ENCODE results near the gene ADAP1. TPM values are rescaled to one million over a fixed set of nuclear protein-coding genes. Genes with fewer than 3 reads are reported as not detected.

Gene ADAP1
- total and polyA plus RNA-seq, 2 of the 8 experiments (the other 6 are each of a cell fraction or from before 2014, with no cell fraction given) = 5.8 to 6.1 TPM

- H2BK20ac ChIP-seq (ENCODE audit: low read length) = no peak overlapping the region
- H4K8ac ChIP-seq (ENCODE audit: extremely low read depth, insufficient read depth, low read length) = no peak overlapping the region; the same call in 1 of the 2 replicates
- H3K4me1 ChIP-seq (replicated peaks in 1 of 4; ENCODE audit: control insufficient read depth in 3 of 4, insufficient read depth in 4 of 4, low read length in 3 of 4) = peaks cover 0 to 16% (median 3%) of the 10 kb centered on the region in 4 experiments; a peak in 5 of 7 replicates
- no peak overlapping the region for H3K27ac ChIP-seq (ENCODE audit: low read depth, low read length)
- H2AK5ac ChIP-seq (ENCODE audit: low read depth, low read length) = peak overlapping the region; percentile 90; the same call in 1 of the 2 replicates
- H3K56ac ChIP-seq (replicated peaks; ENCODE audit: insufficient read length, low read depth, low read length) = no peak overlapping the region
- CTCF ChIA-PET (ENCODE audit: partially characterized antibody) = interaction anchor here (0.6 to 1.5 kb wide), 6 partner anchors 9 to 568 kb away, joined by 3 to 7 read pairs (median 4); no protein-coding TSS in a partner anchor
- H2AFZ ChIP-seq (ENCODE audit: low read length) = no peak overlapping the region
- TF ChIP-seq POLR2A (IDR thresholded peaks at IDR 0.05; ENCODE audit: control extremely low read depth in 1 of 2, low read depth in 2 of 2, low read length in 2 of 2) (no peak), CBX8 (IDR thresholded peaks at IDR 0.05; ENCODE audit: borderline replicate concordance, low read depth, low read length) (no peak), RAD21 (IDR thresholded peaks at IDR 0.05 in 1 of 2, conservative IDR thresholded peaks at IDR 0.05 in 1 of 2; ENCODE audit: low read depth in 2 of 2, low read length in 2 of 2) (no peak), KDM5A (IDR thresholded peaks at IDR 0.05; ENCODE audit: low read length) (no peak)
- no peak overlapping the region for H3K4me2 ChIP-seq (ENCODE audit: insufficient read depth in 1 of 2, low read depth in 2 of 2, low read length in 2 of 2)
- no peaks in the 10 kb centered on the region; a peak in 1 of 8 replicates for H3K36me3 ChIP-seq (ENCODE audit: control insufficient read depth in 2 of 4, insufficient read depth in 4 of 4, low read length in 3 of 4)
- H3K79me1 ChIP-seq (ENCODE audit: low read depth, low read length) = no peaks in the 10 kb centered on the region
- peak overlapping the region; percentile 40; the same call in 1 of the 2 replicates for H2BK5ac ChIP-seq (ENCODE audit: low read depth, low read length)
- H2BK120ac ChIP-seq (replicated peaks; ENCODE audit: low read depth, low read length) = no peak overlapping the region
- H3K9ac ChIP-seq (replicated peaks in 1 of 4; ENCODE audit: extremely low read depth in 1 of 4, low read depth in 3 of 4, low read length in 3 of 4) = no peak overlapping the region
- no peak overlapping the region for H4K5ac ChIP-seq (ENCODE audit: insufficient read length, low read depth, low read length)
- no peak overlapping the region for H3K23ac ChIP-seq (ENCODE audit: insufficient read length)
- no peak overlapping the region for H3K4ac ChIP-seq (replicated peaks; ENCODE audit: insufficient read length, low read depth, low read length)
- H2BK15ac ChIP-seq (ENCODE audit: low read length) = 0 out of 2 replicates have a peak overlapping the region, but pooled peaks have one; percentile 46
- H2BK12ac ChIP-seq (ENCODE audit: low read depth, low read length) = 0 out of 2 replicates have a peak overlapping the region, but pooled peaks have one; percentile 17
- H3K9me3 ChIP-seq (ENCODE audit: insufficient read depth in 2 of 2, low read depth in 1 of 2, low read length in 1 of 2) = no peaks in the 10 kb centered on the region; a peak in 1 of 4 replicates
- H3K23me2 ChIP-seq (ENCODE audit: low read depth, low read length) = no peaks in the 10 kb centered on the region
- H4K91ac ChIP-seq (replicated peaks; ENCODE audit: insufficient read length, low read length) = peak overlapping the region; percentile 54
- POLR2A ChIA-PET (ENCODE audit: partially characterized antibody) = interaction anchor here (1.8 kb wide), 1 partner anchor 15 kb away, joined by 4 read pairs; no protein-coding TSS in a partner anchor
- H3K18ac ChIP-seq (ENCODE audit: extremely low read depth, low read length) = no peak overlapping the region
- no peak overlapping the region for H3K4me3 ChIP-seq (ENCODE audit: extremely low read depth in 1 of 4, insufficient read depth in 2 of 4, low read depth in 3 of 4, low read length in 4 of 4)
- H4K20me1 ChIP-seq (replicated peaks in 1 of 2; ENCODE audit: control insufficient read depth in 1 of 2, insufficient read depth in 2 of 2, low read length in 2 of 2) = peaks cover 3 to 5% of the 10 kb centered on the region in 2 experiments
- FAIRE-seq (no peak), DNase-seq (ENCODE audit: low read depth in 1 of 2, low spot score in 2 of 2) (no peak)
- WGBS, 2 experiments (ENCODE audit: extremely low coverage in 1 of 2, insufficient coverage in 1 of 2, insufficient read length in 1 of 2, insufficient replicate concordance in 2 of 2, low coverage in 1 of 2, low lambda C conversion rate in 2 of 2, missing lambda C conversion rate in 1 of 2) = 85% methylated on average over 31 of the region's 31 CpGs; no CpG with 5 or more reads in 1 of the 2 experiments
- no peak overlapping the region for H3K14ac ChIP-seq (ENCODE audit: insufficient read length)
- H3K27me3 ChIP-seq (replicated peaks in 1 of 4; ENCODE audit: control insufficient read depth in 3 of 4, extremely low read depth in 1 of 4, insufficient read depth in 3 of 4, low read length in 3 of 4) = peaks cover 0 to under 1% (median under 1%) of the 10 kb centered on the region in 4 experiments; a peak in 3 of 7 replicates
- no peaks in the 10 kb centered on the region for H3K79me2 ChIP-seq (ENCODE audit: control insufficient read depth in 1 of 2, insufficient read depth in 2 of 2, low read length in 2 of 2)
These were observed 5.9 kb upstream of the ADAP1 start for GRCh38 chr7:960269-960871.
